ENCODE measurements around the gene SPATA22.
"Not testable (repeated sequence)": the region's sequence is repeated elsewhere in the genome, so short reads cannot be mapped to it uniquely, and the experiment has no call there.

Gene SPATA22

GRCh38 chr17:3471599-3471998 is at the start of gene SPATA22:
SPATA22 (minus strand) TSS chr17:3471819; CDS start chr17:3469325, 2,494 bp downstream.
- no peak for TF ChIP-seq CTCF (IDR thresholded peaks at IDR 0.05; ENCODE audit: low read depth, low read length)
- no peak for DNase-seq (ENCODE audit: extremely low read depth, low read depth)

GRCh38 chr17:3519472-3519871 is 47.9 kb upstream of the SPATA22 start:
- DNase-seq (ENCODE audit: extremely low read depth, low read depth): not testable (repeated sequence)

GRCh38 chr17:3514873-3515272 is 43.3 kb upstream of the SPATA22 start:
- TF ChIP-seq CTCF (IDR thresholded peaks at IDR 0.05; ENCODE audit: low read depth, low read length): no peak
- DNase-seq (ENCODE audit: extremely low read depth, low read depth): no peak

- not testable (repeated sequence) for DNase-seq (ENCODE audit: extremely low read depth, low read depth)
These were observed 42.5 kb upstream of the SPATA22 start for GRCh38 chr17:3514167-3514566.

GRCh38 chr17:3513305-3514035 is 41.9 kb upstream of the SPATA22 start:
- TF ChIP-seq CTCF (IDR thresholded peaks at IDR 0.05; ENCODE audit: low read depth, low read length): no peak
- DNase-seq (ENCODE audit: extremely low read depth, low read depth): no peak

GRCh38 chr17:3512505-3513171 is 41.0 kb upstream of the SPATA22 start:
- DNase-seq (ENCODE audit: extremely low read depth, low read depth): no peak
- no peak for TF ChIP-seq CTCF (IDR thresholded peaks at IDR 0.05; ENCODE audit: low read depth, low read length)

- TF ChIP-seq CTCF (IDR thresholded peaks at IDR 0.05; ENCODE audit: low read depth, low read length): no peak
- DNase-seq (ENCODE audit: extremely low read depth, low read depth): no peak
These were observed 40.4 kb upstream of the SPATA22 start for GRCh38 chr17:3511852-3512504.

GRCh38 chr17:3510090-3510489 is 38.5 kb upstream of the SPATA22 start:
- TF ChIP-seq CTCF (IDR thresholded peaks at IDR 0.05; ENCODE audit: low read depth, low read length): no peak
- no peak for DNase-seq (ENCODE audit: extremely low read depth, low read depth)
